Measurements from ENCODE around the gene SVOPL. TPM values are rescaled to one million over a fixed set of nuclear protein-coding genes. Genes with fewer than 3 reads are reported as not detected.

The SVOPL gene
- total and polyA plus RNA-seq, 10 of the 15 experiments (the other 5 are each of a cell fraction or from before 2014, with no cell fraction given): 0.15 TPM; not detected in 9

DNA sequence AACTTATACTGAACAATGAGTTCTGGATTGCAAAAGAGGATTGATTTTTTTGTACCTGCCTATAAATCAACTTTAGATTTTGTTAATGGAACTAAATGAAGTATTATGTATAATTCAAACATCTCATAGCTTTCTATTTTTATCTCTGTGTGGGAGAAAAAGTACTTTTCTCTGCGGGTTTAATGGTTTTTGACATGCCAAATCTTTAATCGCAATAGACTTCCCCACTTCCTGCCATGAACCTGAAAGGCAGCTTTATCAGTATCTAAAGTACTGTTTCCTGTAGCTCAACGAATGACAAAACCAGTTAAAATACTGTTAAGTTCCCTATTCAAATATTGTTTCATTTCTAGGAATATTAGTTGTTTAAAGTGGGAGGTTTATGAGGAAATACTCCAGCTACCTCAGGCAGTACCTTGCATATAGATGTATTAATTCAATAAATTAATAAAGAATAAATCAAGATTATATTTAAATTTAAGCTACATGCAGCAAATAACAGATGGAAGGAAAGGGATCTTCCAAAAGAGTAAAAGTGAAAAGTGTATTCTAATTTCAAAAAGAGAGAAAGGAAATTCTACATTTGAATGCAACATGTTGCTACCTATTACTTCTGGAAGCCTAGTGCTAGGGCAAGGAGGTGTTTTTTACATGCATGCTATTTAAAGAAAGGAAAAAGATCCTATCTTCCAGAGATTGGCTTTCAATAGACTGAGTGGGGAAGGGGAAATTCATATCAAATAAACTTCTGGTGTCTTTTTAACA lies 75.9 kb downstream of the SVOPL start:
- H3K4me1 ChIP-seq (ENCODE audit: control insufficient read depth, insufficient read depth, low read length): no peaks in the 10 kb centered on the region; the same call in 1 of the 2 replicates
- DNase-seq (ENCODE audit: low read depth, low spot score) (no peak), FAIRE-seq (no peak), ATAC-seq (0 out of 3 replicates have a peak, but pooled peaks have one; percentile 24)
- CTCF ChIA-PET: interaction anchor here (0.8 to 1.6 kb wide), 2 partner anchors 14 to 464 kb away, joined by 5 to 7 read pairs; no protein-coding TSS in a partner anchor
- H3K4me3 ChIP-seq: no peak overlapping the region
- POLR2A ChIA-PET: interaction anchor here (0.6 to 0.8 kb wide), 4 partner anchors 16 to 162 kb away, joined by 3 to 6 read pairs (median 3); no protein-coding TSS in a partner anchor
- H3K9ac ChIP-seq (ENCODE audit: control insufficient read depth, insufficient read depth, low read length): no peak overlapping the region
- WGBS (ENCODE audit: insufficient coverage, insufficient replicate concordance, low lambda C conversion rate, missing lambda C conversion rate): 13% methylated on average over 3 of the region's 3 CpGs
- H3K36me3 ChIP-seq (ENCODE audit: control insufficient read depth in 2 of 2, insufficient read depth in 2 of 2, low read length in 1 of 2): no peaks in the 10 kb centered on the region
- no peaks in the 10 kb centered on the region for H4K20me1 ChIP-seq (ENCODE audit: control insufficient read depth, insufficient read depth)
- no peaks in the 10 kb centered on the region for H3K27me3 ChIP-seq (replicated peaks in 1 of 2; ENCODE audit: control insufficient read depth in 2 of 2, insufficient read depth in 2 of 2, low read length in 1 of 2)
- intact Hi-C loops (cut with micrococcal nuclease; ENCODE audit: unreplicated experiment): no loop called here
- H3K9me3 ChIP-seq (replicated peaks; ENCODE audit: control insufficient read depth, insufficient read depth, low read length): no peaks in the 10 kb centered on the region
- no peaks in the 10 kb centered on the region for H3K79me2 ChIP-seq (ENCODE audit: control insufficient read depth, insufficient read depth, low read length)
- SMC1A ChIA-PET (ENCODE audit: uncharacterized antibody, unreplicated experiment): interaction anchor here (1.0 to 1.4 kb wide), 3 partner anchors 19 to 262 kb away, joined by 3 read pairs; no protein-coding TSS in a partner anchor
- no peak overlapping the region for H2AFZ ChIP-seq (ENCODE audit: control insufficient read depth, low read depth, low read length)
- TF ChIP-seq, protein P1, sequence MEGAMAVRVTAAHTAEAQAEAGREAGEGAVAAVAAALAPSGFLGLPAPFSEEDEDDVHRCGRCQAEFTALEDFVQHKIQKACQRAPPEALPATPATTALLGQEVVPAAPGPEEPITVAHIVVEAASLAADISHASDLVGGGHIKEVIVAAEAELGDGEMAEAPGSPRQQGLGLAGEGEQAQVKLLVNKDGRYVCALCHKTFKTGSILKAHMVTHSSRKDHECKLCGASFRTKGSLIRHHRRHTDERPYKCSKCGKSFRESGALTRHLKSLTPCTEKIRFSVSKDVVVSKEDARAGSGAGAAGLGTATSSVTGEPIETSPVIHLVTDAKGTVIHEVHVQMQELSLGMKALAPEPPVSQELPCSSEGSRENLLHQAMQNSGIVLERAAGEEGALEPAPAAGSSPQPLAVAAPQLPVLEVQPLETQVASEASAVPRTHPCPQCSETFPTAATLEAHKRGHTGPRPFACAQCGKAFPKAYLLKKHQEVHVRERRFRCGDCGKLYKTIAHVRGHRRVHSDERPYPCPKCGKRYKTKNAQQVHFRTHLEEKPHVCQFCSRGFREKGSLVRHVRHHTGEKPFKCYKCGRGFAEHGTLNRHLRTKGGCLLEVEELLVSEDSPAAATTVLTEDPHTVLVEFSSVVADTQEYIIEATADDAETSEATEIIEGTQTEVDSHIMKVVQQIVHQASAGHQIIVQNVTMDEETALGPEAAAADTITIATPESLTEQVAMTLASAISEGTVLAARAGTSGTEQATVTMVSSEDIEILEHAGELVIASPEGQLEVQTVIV (IDR thresholded peaks at IDR 0.05; ENCODE audit: borderline replicate concordance, partially characterized antibody): no peak
- TF ChIP-seq RUNX3 (IDR thresholded peaks at IDR 0.05; ENCODE audit: low read length): peak; percentile 52
- H3K4me2 ChIP-seq (ENCODE audit: control insufficient read depth, insufficient read depth): no peak overlapping the region; the same call in 1 of the 2 replicates
- no peak overlapping the region for H3K27ac ChIP-seq (ENCODE audit: control insufficient read depth, insufficient read depth)
- RAD21 ChIA-PET (ENCODE audit: unreplicated experiment): interaction anchor here (0.6 kb wide), 1 partner anchor 21 kb away, joined by 3 read pairs; no protein-coding TSS in a partner anchor
- in situ Hi-C loops (cut with MboI): no loop called here
- BruUV-seq (replicated peaks): no TSS peak

DNA sequence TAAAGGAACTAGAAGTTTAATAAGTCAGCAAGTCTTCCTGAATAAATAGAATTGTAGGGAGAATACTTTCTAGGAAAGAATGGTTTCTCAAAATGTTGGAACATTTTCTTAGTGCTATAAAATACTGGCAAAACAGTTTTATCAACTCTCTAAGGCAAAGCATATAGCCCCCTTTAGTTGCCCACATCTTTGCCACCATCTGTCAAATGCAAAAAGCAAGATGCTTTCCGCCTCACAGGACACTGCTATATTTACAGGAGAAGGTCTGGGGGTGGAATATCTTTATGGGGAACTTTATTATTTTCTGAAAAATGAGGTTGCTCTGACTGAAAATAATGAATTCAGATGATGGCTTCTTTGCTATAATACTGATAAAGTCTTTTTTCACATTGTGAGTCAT lies 78.3 kb downstream of the SVOPL start:
- Histone ChIP-seq H3K36me3 (ENCODE audit: control insufficient read depth in 2 of 2, insufficient read depth in 2 of 2, low read length in 1 of 2) (no peaks in the 10 kb centered on the region), H3K27ac (ENCODE audit: control insufficient read depth, insufficient read depth) (no peak overlapping the region), H3K4me2 (ENCODE audit: control insufficient read depth, insufficient read depth) (no peak overlapping the region), H3K4me3 (no peak overlapping the region), H3K4me1 (ENCODE audit: control insufficient read depth, insufficient read depth, low read length) (no peaks in the 10 kb centered on the region; the same call in 1 of the 2 replicates), H3K27me3 (replicated peaks in 1 of 2; ENCODE audit: control insufficient read depth in 2 of 2, insufficient read depth in 2 of 2, low read length in 1 of 2) (no peaks in the 10 kb centered on the region), H3K9ac (ENCODE audit: control insufficient read depth, insufficient read depth, low read length) (no peak overlapping the region), H2AFZ (ENCODE audit: control insufficient read depth, low read depth, low read length) (no peak overlapping the region), H4K20me1 (ENCODE audit: control insufficient read depth, insufficient read depth) (no peaks in the 10 kb centered on the region), H3K9me3 (replicated peaks; ENCODE audit: control insufficient read depth, insufficient read depth, low read length) (no peaks in the 10 kb centered on the region), H3K79me2 (ENCODE audit: control insufficient read depth, insufficient read depth, low read length) (no peaks in the 10 kb centered on the region)
- ChIA-PET RAD21 (ENCODE audit: unreplicated experiment) (no interaction called here), SMC1A (ENCODE audit: uncharacterized antibody, unreplicated experiment) (no interaction called here), POLR2A (no interaction called here), CTCF (no interaction called here)
- no TSS peak for BruUV-seq (replicated peaks)
- TF ChIP-seq, protein P2, sequence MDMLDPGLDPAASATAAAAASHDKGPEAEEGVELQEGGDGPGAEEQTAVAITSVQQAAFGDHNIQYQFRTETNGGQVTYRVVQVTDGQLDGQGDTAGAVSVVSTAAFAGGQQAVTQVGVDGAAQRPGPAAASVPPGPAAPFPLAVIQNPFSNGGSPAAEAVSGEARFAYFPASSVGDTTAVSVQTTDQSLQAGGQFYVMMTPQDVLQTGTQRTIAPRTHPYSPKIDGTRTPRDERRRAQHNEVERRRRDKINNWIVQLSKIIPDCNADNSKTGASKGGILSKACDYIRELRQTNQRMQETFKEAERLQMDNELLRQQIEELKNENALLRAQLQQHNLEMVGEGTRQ (IDR thresholded peaks at IDR 0.05; ENCODE audit: borderline replicate concordance, low read depth, low read length): no peak
- TF ChIP-seq, protein P3, sequence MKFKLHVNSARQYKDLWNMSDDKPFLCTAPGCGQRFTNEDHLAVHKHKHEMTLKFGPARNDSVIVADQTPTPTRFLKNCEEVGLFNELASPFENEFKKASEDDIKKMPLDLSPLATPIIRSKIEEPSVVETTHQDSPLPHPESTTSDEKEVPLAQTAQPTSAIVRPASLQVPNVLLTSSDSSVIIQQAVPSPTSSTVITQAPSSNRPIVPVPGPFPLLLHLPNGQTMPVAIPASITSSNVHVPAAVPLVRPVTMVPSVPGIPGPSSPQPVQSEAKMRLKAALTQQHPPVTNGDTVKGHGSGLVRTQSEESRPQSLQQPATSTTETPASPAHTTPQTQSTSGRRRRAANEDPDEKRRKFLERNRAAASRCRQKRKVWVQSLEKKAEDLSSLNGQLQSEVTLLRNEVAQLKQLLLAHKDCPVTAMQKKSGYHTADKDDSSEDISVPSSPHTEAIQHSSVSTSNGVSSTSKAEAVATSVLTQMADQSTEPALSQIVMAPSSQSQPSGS (IDR thresholded peaks at IDR 0.05; ENCODE audit: low read length): no peak
- TF ChIP-seq HDAC6 (IDR thresholded peaks at IDR 0.05; ENCODE audit: unreplicated experiment) (no peak), CBX5 (IDR thresholded peaks at IDR 0.05; ENCODE audit: low read depth) (no peak), TCF3 (IDR thresholded peaks at IDR 0.05; ENCODE audit: borderline replicate concordance, insufficient read depth, low read depth, low read length) (no peak), JUND (IDR thresholded peaks at IDR 0.05; ENCODE audit: low read depth, low read length) (no peak), BACH1 (IDR thresholded peaks at IDR 0.05; ENCODE audit: borderline replicate concordance) (no peak)
- ATAC-seq: no peak
- intact Hi-C loops (cut with micrococcal nuclease; ENCODE audit: unreplicated experiment): no loop called here
- WGBS (ENCODE audit: insufficient coverage, insufficient replicate concordance, low lambda C conversion rate, missing lambda C conversion rate): 48% methylated on average over 1 of the region's 1 CpG
- FAIRE-seq: no peak
- DNase-seq (ENCODE audit: low read depth, low spot score): no peak
- in situ Hi-C loops (cut with MboI): no loop called here
